Pons (tissue), 1 donor: ENCODE data around the gene KCNQ4.

ENCODE experiments used
- DNase-seq: peaks from one replicate; pipeline ENCODE4 v3.0.0-alpha.2; 2016; ENCODE audit warnings: low spot score

KCNQ4 gene

GRCh38 chr1:40783001-40783905 is at the start of gene KCNQ4:
Gene KCNQ4, plus strand, starts transcription at chr1:40783787. Its CDS starts 307 bp downstream, at chr1:40784094.
- no peak for DNase-seq

GRCh38 chr1:40734882-40735628 is 48.5 kb upstream of the KCNQ4 start:
- DNase-seq, result no peak

- no peak for DNase-seq
These were observed 47.5 kb upstream of the KCNQ4 start for GRCh38 chr1:40736085-40736531.

GRCh38 chr1:40738831-40739230 is 44.8 kb upstream of the KCNQ4 start:
- no peak for DNase-seq

GRCh38 chr1:40739455-40740008 is 44.1 kb upstream of the KCNQ4 start:
- no peak for DNase-seq

GRCh38 chr1:40740039-40740996 is 43.3 kb upstream of the KCNQ4 start:
- DNase-seq, result no peak

GRCh38 chr1:40740997-40741736 is 42.4 kb upstream of the KCNQ4 start:
- no peak for DNase-seq

GRCh38 chr1:40742363-40743061 is 41.1 kb upstream of the KCNQ4 start:
- DNase-seq, result no peak

- DNase-seq, result no peak
These were observed 40.1 kb upstream of the KCNQ4 start for GRCh38 chr1:40743452-40743851.

- no peak for DNase-seq
These were observed 39.7 kb upstream of the KCNQ4 start for GRCh38 chr1:40743860-40744259.

GRCh38 chr1:40745176-40745575 is 38.4 kb upstream of the KCNQ4 start:
- no peak for DNase-seq

GRCh38 chr1:40746344-40747090 is 37.1 kb upstream of the KCNQ4 start:
- no peak for DNase-seq

GRCh38 chr1:40748841-40749718 is 34.5 kb upstream of the KCNQ4 start:
- DNase-seq, result no peak

- DNase-seq, result no peak
These were observed 33.8 kb upstream of the KCNQ4 start for GRCh38 chr1:40749817-40750216.

- no peak for DNase-seq
These were observed 33.1 kb upstream of the KCNQ4 start for GRCh38 chr1:40750451-40750908.

- DNase-seq, result no peak
These were observed 31.8 kb upstream of the KCNQ4 start for GRCh38 chr1:40751802-40752201.

- DNase-seq, result no peak
These were observed 30.3 kb upstream of the KCNQ4 start for GRCh38 chr1:40753142-40753882.

- DNase-seq, result no peak
These were observed 29.4 kb upstream of the KCNQ4 start for GRCh38 chr1:40754201-40754600.
